ENCODE measurements around the gene GPHN. TPM values are rescaled to one million over a fixed set of nuclear protein-coding genes. Genes with fewer than 3 reads are reported as not detected.

The GPHN gene
- total and polyA plus RNA-seq, 4 donors: 9.1 to 57.6 (median 33.9) TPM

DNA sequence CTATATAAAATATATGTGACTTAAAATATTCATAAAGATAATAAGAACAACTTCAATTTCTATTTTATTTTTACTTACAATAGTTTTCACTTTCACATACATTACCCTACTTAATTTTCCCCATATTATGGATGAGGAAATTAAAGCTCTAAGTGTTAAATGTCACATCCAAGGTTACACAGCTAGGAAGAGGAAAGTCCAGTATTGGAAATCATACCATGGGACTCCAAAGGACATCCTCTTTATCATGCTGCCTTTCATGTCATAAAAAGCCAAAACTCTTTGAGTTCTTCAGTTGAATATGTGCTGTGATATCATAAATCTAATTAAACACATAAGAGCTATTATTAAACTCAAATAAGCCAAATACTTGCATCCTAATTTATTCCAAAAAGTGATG is 508.9 kb downstream of the GPHN start:
- H3K9me3 ChIP-seq (ENCODE audit: control insufficient read depth in 4 of 4, insufficient read depth in 3 of 4, low read length in 3 of 4): no peaks in the 10 kb centered on the region
- H3K4me3 ChIP-seq: no peak overlapping the region
- ATAC-seq (ENCODE audit: insufficient read depth, low FRiP score) (no peak), DNase-seq (no peak)
- no peaks in the 10 kb centered on the region for H3K4me1 ChIP-seq (ENCODE audit: control insufficient read depth in 5 of 5, insufficient read depth in 5 of 5, low read length in 5 of 5)
- TF ChIP-seq, protein P1, sequence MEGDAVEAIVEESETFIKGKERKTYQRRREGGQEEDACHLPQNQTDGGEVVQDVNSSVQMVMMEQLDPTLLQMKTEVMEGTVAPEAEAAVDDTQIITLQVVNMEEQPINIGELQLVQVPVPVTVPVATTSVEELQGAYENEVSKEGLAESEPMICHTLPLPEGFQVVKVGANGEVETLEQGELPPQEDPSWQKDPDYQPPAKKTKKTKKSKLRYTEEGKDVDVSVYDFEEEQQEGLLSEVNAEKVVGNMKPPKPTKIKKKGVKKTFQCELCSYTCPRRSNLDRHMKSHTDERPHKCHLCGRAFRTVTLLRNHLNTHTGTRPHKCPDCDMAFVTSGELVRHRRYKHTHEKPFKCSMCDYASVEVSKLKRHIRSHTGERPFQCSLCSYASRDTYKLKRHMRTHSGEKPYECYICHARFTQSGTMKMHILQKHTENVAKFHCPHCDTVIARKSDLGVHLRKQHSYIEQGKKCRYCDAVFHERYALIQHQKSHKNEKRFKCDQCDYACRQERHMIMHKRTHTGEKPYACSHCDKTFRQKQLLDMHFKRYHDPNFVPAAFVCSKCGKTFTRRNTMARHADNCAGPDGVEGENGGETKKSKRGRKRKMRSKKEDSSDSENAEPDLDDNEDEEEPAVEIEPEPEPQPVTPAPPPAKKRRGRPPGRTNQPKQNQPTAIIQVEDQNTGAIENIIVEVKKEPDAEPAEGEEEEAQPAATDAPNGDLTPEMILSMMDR (IDR thresholded peaks at IDR 0.05; ENCODE audit: control extremely low read depth, extremely low read depth): no peak
- no peaks in the 10 kb centered on the region for H3K36me3 ChIP-seq (ENCODE audit: control insufficient read depth in 4 of 4, insufficient read depth in 4 of 4, low read length in 4 of 4)
- H3K27ac ChIP-seq (ENCODE audit: low read depth in 1 of 2, low read length in 1 of 2): no peak overlapping the region
- no peak overlapping the region for H3K9ac ChIP-seq (ENCODE audit: insufficient read depth in 1 of 2, low read length in 2 of 2)
- H3K27me3 ChIP-seq (ENCODE audit: control insufficient read depth in 3 of 3, insufficient read depth in 3 of 3, low read length in 2 of 3): no peaks in the 10 kb centered on the region

DNA sequence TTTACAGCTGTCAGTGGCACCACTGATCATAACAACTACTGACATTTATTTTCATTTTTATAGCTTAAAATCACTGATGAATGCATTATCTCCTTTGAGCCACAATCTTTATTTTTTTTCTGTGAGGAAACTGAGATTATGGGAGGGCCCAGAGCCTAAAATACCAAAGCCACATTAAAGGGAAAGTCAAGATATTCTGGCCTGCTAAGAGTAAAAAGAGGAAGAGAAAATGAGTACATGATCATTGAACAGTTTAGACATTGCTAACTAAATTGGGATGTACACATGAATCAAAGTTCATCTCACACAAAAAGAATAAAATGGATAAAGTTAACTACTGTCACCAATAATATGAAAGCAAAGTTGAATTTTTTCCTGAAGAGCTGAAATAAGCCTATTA is 510.8 kb downstream of the GPHN start:
- ATAC-seq (ENCODE audit: insufficient read depth, low FRiP score): no peak
- no peaks in the 10 kb centered on the region for H3K4me1 ChIP-seq (ENCODE audit: control insufficient read depth in 5 of 5, insufficient read depth in 5 of 5, low read length in 5 of 5)
- TF ChIP-seq, protein P1 (IDR thresholded peaks at IDR 0.05; ENCODE audit: control extremely low read depth, extremely low read depth): no peak
- no peak overlapping the region for H3K9ac ChIP-seq (ENCODE audit: insufficient read depth in 1 of 2, low read length in 2 of 2)
- H3K9me3 ChIP-seq (ENCODE audit: control insufficient read depth in 4 of 4, insufficient read depth in 3 of 4, low read length in 3 of 4): no peaks in the 10 kb centered on the region
- no peaks in the 10 kb centered on the region for H3K27me3 ChIP-seq (ENCODE audit: control insufficient read depth in 3 of 3, insufficient read depth in 3 of 3, low read length in 2 of 3)
- H3K4me3 ChIP-seq: no peak overlapping the region
- no peak for DNase-seq
- no peak overlapping the region for H3K27ac ChIP-seq (ENCODE audit: low read depth in 1 of 2, low read length in 1 of 2)
- H3K36me3 ChIP-seq (ENCODE audit: control insufficient read depth in 4 of 4, insufficient read depth in 4 of 4, low read length in 4 of 4): no peaks in the 10 kb centered on the region

DNA sequence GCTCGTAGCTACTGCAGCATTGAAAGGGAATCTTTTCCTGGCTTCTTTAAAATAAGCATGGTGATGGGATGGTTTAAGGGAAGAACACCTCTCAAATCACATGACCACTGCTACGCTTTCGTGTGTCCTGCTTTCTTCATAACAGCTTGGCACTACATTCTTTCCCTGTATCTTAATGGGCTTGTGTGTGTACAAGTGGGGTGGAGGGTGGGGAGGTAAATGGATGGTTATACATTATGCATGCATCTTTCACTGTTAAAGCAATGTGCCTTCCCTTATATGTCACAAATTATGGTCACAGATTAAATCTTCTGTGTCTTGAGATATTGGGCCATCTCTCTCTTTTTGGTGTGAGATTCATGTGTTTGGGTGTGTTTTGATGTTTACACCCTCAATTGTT is 511.8 kb downstream of the GPHN start:
- peaks cover 0 to 2% (median 0%) of the 10 kb centered on the region in 4 donors for H3K9me3 ChIP-seq (ENCODE audit: control insufficient read depth in 4 of 4, insufficient read depth in 3 of 4, low read length in 3 of 4)
- H3K4me1 ChIP-seq (ENCODE audit: control insufficient read depth in 5 of 5, insufficient read depth in 5 of 5, low read length in 5 of 5): no peaks in the 10 kb centered on the region
- WGBS, 2 donors: 95 to 97% methylated on average over 3 of the region's 3 CpGs
- H3K36me3 ChIP-seq (ENCODE audit: control insufficient read depth in 4 of 4, insufficient read depth in 4 of 4, low read length in 4 of 4): peaks cover 0 to 1% (median 0%) of the 10 kb centered on the region in 4 donors
- no peak overlapping the region for H3K4me3 ChIP-seq
- ATAC-seq (ENCODE audit: insufficient read depth, low FRiP score): no peak
- TF ChIP-seq, protein P1 (IDR thresholded peaks at IDR 0.05; ENCODE audit: control extremely low read depth, extremely low read depth): no peak
- no peak overlapping the region for H3K9ac ChIP-seq (ENCODE audit: insufficient read depth in 1 of 2, low read length in 2 of 2)
- H3K27me3 ChIP-seq (ENCODE audit: control insufficient read depth in 3 of 3, insufficient read depth in 3 of 3, low read length in 2 of 3): no peaks in the 10 kb centered on the region
- H3K27ac ChIP-seq (ENCODE audit: low read depth in 1 of 2, low read length in 1 of 2): no peak overlapping the region
- DNase-seq: no peak

Data from lung (tissue), 12 donors.